Limb (tissue), 2 donors: ENCODE data around the gene MORF4L2.

Experiments
- DNase-seq, 2 donors: peaks; one replicate each; pipeline ENCODE4 v3.0.0-alpha.2; 2016; ENCODE audit errors: extremely low spot score in 2 of 2

The MORF4L2 gene, protein sequence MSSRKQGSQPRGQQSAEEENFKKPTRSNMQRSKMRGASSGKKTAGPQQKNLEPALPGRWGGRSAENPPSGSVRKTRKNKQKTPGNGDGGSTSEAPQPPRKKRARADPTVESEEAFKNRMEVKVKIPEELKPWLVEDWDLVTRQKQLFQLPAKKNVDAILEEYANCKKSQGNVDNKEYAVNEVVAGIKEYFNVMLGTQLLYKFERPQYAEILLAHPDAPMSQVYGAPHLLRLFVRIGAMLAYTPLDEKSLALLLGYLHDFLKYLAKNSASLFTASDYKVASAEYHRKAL

DNA sequence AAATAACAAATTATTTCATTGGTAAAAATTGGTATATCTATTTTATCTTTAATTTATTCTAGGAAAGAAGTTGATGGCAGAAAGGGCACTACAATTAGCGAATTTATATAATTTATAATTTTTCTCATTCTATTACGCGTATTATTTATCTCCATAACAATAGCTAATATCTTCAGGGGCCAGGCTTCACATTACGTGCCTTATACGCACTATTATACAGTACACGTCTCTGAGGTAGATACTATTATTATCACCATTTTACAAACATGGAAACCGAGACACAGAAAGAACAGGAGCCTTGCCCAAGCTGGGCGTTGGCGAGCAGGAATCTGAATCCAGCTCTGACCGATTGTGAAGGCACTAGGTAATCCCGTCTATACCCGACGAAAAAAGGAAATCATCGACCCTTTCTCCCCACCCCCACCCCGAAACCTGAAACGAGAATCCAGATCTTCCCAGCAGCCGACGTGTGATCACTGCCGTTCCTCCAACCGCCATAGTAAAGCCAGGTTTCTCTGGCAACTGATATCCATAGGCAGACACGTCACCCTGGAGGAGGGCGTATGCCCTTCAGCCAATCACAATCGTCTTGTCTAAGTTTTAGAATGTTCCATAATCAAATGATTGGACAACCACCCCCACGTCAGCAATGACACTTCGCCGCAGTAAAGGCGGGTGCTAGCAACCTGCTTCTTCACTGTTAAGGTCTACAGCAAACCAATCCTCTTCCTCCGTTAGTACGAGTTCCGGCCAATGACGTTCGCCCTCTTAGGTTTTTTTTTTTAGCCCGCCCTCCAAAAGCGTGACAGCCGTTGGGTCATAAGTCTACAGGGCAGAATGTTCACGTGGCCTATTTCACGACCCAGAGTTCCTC lies at the start of gene MORF4L2:
Gene MORF4L2 (minus strand): TSS at position 501 of the 874 bp plus-strand sequence. CDS start 9,672 bp downstream, outside the sequence.
- DNase-seq = peak; percentile 87 to 92

DNA sequence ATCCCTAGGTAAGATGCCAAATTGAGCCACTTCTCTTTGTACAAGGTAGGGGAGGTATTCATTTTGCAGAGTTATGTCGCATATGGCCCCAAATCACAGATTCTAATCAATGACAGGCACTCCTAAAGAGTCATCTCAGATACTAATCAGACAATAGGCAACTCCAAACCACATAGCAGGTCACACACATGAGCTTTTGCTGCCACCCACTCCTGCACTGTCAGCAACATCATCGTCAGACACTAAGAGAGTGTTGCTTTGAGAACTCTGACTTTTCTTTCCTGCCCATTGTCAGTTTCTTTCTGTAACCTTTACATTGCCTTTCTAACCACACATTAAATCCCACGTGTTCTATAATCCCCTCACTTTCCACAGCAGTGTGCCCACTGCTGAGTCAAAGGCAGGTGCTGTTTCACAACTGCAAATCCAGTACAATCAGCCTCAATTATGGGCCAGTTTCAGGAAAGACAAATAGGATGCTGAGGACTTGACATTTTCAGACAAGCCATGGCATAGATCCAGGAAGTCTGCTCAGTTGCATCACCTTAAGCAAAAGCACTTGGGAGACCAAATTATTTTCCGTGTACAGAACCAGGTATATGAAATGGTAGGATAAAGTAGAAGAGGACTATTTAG lies 47.7 kb upstream of the MORF4L2 start:
- no peak for DNase-seq

DNA sequence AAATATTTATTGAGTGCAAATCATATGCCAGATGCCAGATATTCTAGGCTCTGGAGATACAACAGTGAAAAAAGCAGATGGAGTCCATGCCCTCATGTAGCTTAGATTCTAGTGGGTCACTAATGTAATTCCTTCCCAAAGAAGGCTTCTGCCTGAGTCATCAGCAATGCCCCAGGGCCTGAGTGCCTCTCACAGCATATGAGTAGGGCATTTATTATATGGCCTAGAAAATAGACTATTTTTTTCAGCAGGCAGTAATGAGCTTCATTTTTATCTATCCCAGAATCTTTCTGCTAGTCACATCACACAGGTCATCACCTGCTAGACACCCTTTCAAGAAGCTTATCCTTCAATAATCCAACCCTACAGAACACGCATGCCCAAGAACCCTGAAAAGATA lies 46.5 kb upstream of the MORF4L2 start:
- DNase-seq = no peak

DNA sequence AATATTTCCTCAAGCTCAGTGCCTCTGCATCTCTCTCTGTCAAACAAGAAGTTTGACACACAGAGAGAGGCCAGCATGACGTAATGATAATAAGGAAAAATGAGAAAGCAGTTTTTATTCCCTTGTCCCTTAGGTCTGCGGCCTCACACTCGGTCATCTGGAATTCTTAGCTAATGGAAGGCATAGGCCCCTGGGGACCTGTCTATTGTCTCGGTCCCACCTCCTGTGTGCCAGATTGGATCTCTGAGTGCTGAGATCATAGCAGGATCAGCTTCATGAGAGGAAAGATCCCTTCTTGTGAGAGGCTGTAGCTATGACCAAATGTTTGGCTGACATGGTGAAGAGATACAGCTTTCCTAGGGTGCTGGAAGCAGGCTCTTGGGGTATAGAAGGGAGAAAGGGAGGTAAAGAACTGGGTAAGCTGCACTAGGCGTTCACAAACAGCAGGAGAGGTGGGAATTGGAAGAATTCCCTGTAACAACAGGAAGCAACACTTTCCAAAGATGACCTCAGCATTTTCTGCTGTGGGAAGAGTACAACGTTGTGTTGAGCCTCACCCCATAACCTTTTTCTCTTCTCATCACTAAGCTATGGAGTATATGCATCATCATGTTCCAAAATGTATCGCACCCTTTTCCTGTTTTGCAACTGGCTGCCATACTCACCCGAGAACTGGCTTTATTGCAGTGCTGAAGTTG lies 44.4 kb upstream of the MORF4L2 start:
- DNase-seq = peak; percentile 25 to 34

DNA sequence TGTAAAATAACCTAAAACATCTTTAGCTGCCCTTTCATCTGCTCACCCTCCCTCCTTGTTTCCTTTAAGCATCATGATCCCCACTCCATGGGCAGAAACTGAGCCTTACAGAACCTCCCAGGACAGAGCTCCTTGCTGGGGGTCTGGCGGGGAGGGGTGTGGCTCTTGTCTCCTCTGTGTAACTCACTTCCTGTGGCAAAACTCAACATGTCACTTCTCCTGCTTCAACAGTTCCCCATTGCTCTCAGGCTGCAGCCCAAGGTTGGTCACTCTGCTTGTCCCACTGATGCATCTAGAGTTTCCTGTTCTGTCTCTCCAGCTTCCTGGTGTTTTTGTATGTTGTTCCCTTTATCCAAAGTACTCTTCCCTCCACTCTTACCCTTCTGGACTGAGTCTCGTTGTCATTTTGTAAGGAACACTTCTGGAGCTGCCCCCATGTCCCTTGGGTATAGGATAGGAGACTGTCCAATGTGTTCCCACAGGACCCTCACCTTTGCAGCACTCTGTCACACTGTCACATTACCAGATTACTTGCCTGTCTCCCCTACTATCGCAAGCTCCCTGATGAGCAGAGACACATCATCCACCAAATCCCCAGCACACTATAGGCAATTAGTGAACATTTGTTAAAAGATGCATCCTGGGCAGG lies 43.8 kb upstream of the MORF4L2 start:
- DNase-seq = no peak

DNA sequence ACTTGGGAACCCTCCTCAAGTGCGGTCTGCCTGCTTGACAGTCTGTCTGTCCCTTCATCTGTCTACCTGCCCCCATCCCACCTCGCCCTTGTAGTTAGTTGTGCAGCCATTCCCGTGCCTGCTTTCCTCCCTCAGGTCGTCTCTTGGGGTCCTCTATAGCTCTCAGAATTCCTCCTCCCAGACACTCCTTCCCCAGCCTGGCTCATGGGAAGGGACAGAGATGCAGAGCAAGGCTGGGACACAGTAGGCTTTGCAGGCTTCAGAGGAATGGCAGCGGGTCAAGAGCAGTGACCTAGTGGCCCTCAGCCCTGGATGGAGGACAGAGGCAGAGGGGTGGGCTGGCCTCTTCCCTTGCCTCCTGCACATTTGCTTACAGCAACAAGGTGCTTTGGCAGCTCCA lies 42.5 kb upstream of the MORF4L2 start:
- no peak for DNase-seq

DNA sequence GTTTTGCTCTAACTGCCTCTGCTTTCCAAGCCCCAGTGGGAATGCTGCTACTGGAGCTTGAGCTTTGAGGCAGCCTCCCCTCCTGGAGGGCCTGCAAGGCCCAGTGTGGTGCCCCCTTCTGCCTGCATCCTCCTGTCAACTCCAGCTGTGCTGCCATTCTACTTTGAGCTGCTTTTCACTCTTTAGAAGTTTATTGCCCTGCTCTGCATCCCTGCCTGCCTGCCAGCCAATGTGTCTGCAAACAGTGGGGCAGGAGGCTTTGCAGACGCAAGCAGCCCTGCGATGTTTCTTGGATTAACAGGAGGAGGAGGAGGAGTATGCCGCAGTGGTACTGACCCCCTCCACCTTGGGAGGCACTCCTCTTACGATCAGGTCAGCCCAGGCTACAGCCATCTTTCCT lies 40.6 kb upstream of the MORF4L2 start:
- DNase-seq = no peak

DNA sequence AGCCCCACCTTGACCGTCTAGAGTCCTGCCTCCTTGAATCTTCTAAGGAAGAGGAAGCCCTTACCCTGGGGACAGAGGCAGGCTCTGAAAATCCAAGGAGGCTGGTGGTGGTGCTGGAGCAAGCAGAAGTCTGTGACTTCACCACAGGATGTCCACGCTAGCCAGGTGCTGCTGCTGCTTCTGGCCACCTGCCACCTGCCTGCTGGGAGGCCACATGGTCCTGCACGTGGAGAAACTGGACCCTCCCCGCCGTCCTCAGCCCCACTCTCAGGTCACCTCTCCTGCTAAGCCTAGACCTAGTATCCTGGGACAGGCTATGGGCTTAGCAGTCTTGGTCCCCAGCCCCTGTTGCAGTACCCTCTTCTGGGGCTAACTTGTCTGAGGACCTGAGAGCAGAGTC lies 40.0 kb upstream of the MORF4L2 start:
- DNase-seq = no peak

DNA sequence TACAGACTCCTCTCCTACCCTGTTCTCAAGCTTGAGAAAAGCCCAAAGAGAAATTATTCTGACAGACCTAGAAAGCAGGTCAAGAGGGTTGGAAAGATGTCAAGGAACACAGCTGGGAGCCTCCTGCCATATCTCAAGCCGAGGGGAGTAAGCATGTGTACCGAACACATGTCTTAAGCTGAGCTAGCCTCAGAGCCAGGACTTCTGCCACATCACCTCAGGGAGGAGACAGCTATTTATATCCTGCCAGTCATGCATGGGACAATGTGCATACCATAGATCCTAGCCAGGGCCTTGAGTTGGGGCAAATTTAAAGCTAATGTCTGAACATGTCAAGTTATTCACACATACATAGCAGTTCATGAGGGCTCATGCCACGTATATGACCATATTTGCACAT lies 36.0 kb upstream of the MORF4L2 start:
- DNase-seq = no peak

DNA sequence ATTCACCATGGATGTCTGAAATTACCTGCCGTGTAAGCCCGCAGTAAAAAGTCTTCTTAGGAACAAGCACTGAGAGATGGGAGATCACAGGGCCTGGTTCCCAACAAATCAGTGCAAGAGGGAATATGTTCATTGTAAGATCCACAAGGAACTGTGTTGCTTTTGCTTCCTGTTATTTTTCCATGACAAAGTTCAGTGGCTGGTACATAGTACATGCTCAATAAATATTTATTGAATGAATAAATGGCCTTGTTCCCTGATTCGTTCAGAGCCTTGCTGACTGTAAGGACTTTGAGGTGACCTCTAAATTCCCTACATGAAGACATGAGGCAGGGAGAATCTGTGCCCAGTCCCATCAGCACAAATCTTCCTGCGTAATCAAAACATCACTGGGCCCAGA lies 31.6 kb upstream of the MORF4L2 start:
- DNase-seq = no peak

DNA sequence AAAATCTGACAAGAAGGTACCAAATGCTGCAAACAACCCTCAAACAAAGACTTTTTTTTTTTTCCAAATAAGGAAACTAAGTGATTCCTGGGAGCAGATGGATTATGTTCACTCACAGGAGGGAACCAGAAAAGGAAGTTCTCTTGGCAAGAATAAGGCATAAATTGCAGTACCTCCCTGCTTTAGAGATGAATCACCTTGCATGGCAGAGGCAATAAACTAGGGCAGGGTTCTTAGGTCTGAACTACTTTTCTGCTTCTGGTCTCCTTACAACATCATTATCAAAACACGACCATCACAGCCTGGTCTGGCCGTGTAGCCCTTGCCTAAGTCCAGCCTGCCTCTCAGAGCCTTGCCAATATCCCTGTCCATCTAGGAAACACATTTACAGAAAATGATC lies 30.5 kb upstream of the MORF4L2 start:
- no peak for DNase-seq

DNA sequence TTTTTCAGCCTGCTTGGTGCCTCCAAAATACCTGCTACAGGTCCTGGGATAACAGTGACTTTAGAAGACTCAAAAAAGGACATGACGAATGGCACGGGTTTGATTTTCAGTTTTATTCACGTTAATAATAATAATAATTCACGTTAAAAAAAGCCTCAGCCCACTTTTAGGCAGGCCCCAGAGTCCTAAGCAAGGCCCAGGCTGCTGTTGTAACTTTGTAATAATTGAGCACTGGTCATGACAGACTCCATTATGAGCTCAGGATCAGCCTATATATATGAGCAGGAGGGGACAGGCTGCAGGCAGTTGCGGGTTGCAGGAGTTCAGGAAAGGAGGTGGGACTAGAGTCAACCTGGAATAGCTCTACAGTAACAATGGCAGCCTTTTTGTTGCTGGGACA lies 24.1 kb upstream of the MORF4L2 start, which contains the start of gene TMEM31:
Gene TMEM31 (plus strand): TSS at position 301 of the 400 bp plus-strand sequence. CDS start 1,350 bp downstream, outside the sequence.
- no peak for DNase-seq

DNA sequence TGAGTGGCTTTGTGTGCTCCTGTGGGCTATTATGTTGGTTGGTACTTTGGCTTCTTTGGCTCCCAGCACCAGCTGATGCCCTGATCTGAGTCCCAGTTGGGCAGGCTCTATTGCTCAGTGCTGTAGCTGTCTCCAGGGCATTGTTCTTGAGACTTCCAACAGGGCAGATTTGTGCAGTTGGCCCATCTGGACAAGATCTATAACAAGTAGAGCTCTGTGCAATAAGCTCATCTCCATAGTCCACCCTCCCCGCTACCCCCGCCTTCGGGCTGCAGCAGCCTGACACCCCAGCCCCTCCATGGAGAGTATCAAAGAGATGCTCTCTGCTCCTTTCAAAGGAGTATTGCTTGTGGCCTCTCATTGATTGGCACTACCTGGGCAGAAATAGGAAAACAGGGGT lies 18.4 kb upstream of the MORF4L2 start:
- DNase-seq = no peak

DNA sequence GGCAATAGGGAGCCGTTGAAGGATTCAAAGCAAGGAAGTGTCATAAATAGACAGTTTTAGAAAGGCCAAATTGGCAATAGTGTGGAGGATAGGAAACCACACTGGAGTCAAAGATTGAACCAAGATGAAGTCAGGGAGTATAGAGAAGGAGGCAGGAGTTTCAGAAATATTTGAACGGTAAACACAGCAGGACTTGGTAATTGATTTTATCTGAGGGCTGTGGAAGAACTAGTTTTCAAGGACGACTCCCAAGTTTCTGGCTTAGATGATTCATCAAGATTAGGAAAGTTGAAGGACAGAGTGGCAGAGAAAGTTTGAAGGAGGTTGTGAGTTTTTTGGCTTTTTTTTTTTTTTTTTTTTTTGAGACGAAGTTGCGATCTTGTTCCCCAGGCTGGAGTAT lies 12.7 kb upstream of the MORF4L2 start:
- no peak for DNase-seq

DNA sequence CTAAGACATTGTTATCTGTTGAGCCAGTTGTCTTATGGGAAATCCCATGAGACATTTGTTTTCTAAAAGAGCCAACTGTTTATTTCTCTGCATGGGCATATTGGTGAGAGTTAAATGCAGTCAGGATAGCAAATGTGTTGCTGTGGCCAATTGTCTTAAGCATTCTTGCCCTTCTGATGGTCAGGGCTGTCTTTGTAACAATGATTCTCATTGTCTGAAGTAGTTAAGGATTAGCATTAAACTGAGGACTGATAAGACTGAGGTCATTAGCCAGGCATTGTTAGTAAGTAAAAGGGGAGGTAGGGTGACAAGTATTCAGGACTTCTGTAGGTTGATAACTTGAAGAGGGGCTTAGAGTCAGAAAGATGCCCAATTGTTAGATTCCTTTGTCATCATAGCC lies 11.2 kb upstream of the MORF4L2 start:
- DNase-seq = no peak

DNA sequence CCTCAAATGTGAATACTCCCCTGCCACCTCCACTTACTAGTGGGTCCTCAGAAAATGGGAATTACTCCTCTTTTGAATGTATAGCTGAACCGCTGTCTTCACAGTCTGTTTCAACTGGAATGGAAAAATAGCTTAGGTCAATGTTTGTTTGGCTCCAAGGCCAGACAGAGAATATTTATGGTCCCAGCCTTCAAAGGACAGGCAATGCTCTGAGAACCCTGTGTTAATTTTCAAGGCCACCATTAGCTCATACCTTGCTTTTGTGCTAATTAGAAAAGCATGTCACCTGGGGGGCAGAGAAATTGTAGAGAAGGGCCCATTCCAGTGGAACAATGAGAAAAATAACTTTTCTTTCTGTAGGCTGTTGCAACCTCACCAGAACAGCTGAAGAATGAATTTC lies 4.6 kb upstream of the MORF4L2 start:
- no peak for DNase-seq

DNA sequence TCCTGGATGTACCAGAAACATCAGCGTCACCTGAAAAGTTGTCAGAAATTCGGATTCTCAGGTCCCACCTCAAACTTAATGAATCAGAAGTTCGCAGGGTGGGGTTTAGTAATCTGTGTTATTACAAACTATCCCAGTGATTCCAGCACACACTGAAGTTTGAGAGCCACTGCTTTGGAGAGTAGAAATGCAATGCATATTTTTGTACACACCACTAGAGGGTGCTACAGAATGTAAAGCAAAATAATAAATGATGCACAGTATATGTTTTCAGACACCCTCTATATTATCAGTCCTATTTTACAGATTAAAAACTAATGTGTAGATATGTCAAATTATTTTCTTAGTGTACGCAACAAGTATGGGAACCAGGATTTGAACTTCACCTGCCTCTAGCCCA lies 2.4 kb upstream of the MORF4L2 start:
- peak in 1 of 2 donors; percentile 62 for DNase-seq

DNA sequence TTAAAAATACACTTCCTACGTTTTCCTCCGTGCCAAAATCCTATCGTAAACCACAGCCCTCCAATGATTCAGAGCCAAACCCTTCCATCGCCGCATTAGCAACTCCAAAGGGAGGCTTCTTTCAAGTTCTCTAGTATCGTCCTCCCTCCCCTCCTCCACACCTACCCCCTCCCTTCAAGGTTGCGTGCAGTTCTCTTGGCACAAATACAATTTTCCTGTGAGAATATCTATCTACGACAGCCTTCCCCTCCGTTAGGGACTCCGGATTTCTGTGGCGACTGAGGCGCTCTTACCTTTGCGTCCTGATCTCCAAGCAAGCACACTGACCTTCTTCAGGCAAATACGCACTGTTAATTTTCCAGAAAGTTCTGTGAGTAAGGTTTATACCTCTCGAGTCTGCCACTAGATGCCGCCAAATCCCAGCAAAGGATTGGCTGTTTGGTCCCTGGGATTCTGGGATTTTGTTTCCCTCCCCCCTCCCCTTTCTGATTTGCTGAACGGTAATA lies 1.2 kb upstream of the MORF4L2 start:
- peak; percentile 83 to 84 for DNase-seq

DNA sequence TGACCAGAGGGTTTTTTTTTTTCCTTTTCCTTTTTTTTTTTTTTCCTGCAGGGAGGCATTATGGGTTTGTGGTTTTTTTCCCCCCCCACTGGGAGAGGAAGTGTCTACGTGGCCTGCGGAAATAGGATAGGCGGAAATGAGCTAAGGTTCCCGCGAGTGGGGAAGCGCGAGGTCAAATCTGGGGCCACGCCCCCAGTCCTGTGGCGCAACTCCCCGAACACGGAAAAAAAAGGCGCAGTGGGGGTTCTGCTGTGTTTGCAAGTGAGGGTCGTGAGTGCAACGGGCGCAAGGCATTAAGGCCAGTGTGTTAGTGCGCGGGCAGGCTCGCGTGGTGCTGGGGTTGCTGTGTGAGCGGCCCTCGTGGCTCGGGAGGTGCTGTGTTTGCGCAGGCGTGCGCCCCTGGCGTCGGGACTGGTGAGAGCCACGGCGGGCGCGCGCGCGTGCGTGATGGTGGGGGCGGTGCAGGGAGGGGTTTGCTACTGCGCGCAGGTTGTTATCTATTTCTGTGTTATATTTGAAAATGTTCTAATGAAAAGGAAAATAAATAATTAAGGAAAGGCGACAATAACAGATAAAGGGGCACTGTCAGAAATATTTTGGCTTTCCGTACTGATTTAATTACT lies 685 bp upstream of the MORF4L2 start:
- DNase-seq = peak; percentile 80 to 91

DNA sequence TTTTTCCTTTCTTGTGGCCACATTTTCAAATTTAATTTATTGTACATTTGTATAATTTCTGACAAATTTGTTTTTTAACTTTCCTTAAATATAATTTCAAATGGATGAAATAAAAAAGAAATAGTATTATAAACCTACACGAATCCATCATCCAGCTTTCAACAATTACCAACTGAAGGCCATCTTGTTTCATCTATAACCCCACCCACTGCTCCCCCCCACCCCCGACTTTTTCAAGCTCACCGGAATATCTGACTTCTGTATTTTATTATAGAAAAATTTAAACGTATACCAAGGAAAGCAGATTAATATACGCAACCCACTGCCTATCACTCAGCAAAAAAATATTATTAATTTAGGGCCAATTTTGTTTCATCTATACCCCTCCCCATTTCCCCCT lies 1.1 kb downstream of the MORF4L2 start:
- DNase-seq = peak in 1 of 2 donors; percentile 40
